ENCODE data around the gene HELZ2.

Gene HELZ2

DNA sequence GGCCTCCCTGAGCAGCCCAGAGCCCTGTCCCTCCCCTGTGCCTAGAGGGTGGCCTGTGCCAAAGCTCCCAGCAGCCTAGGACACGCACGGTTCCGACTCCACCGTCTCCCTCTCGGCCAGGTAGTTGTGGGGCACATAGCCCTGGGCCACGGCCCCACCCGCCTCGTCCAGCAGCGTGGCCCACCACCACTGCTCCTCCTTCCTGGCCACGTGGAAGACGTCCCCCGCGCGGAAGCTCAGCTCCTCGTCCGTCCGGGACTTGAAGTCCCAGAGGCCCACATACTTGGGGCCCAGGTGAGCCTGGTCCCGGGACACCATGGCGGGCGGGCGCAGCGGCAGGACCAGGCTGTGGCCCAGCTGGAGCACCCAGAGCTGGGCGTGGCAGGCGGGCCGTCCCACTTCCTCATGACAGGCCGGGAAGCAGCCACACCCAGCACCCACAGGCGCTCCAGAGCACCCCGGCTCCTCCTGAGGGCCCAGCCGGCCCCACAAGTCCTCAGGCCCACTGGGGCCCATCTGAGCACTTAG lies 37.0 kb downstream of the HELZ2 start, which contains the start of gene PTK6:
Gene PTK6, minus strand, starts transcription at position 380 of the 528 bp plus-strand sequence. Its CDS starts 62 bp downstream, at position 318.
- DNase-seq = no peak

GRCh38 chr20:63536241-63536977 lies 37.6 kb downstream of the HELZ2 start:
- DNase-seq = no peak

DNA sequence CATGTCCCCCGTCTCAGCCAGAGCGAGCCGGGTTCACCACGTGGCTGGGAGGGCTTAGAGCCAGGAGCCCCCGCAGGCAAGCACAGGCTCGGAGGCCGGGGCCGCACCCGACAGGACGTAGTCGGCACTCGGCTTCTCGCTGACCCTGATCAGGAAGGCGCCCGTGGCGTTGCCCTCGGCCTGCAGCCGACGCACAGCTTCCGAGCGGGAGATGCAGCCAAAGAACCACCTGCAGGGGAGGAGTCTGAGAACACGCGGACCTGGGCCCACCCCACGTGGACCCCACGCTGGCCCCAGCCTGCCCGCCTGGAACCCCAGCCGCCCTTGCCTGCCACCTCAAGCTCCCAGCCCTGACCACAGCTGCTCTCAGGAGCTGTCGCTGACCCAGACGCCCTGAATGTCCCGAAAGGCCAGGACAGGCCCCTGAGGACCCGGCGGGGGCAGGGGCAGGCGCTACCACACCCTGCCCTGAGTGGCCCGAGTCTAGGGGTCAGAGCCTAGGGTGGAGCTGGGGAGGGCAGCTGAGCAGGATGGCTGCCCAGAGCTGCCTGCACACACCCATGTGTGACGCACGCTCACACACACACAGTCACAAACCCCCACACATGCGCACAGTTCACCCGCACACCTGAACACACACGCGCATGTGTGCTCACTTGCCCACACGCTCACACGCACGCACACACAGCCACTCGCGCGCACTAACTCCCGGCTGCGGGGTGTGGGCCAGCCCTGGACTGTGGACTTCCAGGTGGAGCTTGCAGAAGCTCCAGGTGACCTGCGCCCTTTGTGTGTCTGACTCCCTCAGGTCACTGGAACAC lies 39.0 kb downstream of the HELZ2 start:
- DNase-seq = no peak

DNA sequence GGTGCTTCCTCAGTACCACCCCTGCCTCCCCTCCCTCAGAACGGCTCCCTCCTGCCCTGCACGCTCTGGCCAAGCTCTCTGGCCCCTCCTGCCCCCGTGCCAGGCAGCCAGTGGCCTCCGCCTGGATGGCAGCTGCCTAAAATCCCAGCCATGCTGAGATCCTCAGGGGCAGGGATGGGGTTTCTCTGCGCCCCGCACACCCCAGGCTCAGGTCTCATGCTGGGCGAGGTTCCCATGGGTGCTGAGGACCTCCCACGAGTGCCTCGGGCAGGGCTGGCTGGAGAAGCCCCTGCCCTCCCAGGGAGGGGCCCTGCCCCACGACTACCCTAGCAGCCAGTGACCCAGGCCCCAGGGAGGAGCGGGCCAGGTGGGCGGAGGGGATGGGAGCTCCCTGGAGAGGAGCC lies 39.6 kb downstream of the HELZ2 start:
- DNase-seq = no peak

DNA sequence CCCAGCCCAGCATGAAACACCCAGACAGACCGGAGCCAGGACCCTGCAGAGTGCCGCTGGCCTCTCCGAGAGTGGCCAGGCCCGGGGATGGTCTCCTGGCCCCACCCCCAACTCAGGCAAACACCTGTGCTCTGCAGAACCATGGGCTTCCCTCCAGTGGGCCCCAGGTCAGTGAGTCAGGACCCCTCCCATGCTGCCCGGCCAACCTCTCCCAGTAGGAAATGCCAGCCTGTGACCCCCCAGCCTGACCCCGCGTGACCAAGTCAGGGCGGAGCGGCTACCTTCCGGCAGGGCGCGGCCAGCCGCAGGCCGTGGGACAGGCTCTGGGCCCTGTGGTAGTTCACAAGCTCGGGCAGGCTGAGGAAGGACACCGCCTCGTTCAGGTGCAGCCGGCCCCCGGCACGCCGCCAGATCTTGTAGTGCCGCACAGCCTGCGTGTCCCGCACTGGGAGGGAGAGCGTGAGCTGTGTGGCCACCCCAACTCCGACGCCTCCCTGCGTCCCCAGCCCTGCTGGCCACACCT lies 40.1 kb downstream of the HELZ2 start:
- DNase-seq = no peak

DNA sequence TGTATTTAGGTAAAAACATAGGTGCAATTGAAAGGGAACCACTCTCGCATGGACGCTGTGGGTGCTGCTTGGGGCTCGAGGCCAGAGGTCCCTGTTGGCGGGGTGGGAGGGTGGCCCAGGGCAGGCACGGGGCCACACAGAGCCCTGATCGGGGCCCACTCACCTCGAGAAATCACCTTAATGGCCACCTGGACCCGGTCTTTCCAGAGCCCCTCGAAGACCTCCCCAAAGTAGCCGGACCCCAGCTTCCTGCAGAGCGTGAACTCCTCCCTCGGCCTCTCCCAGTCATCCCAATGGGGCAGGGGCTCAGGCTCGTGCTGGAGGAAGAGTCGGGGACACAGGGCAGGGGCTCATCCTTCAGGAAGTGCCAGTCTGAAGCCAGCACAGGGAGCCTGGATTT lies 40.7 kb downstream of the HELZ2 start:
- no peak for DNase-seq

GRCh38 chr20:63532449-63532971 lies 41.5 kb downstream of the HELZ2 start:
- DNase-seq = no peak

- no peak for DNase-seq
These were observed 42.2 kb downstream of the HELZ2 start for GRCh38 chr20:63531686-63532448.

- DNase-seq = no peak
These were observed 43.3 kb downstream of the HELZ2 start for GRCh38 chr20:63530788-63531160.

- no peak for DNase-seq
These were observed 43.9 kb downstream of the HELZ2 start for GRCh38 chr20:63529861-63530787.

GRCh38 chr20:63529180-63529860 lies 44.7 kb downstream of the HELZ2 start:
- no peak for DNase-seq

DNA sequence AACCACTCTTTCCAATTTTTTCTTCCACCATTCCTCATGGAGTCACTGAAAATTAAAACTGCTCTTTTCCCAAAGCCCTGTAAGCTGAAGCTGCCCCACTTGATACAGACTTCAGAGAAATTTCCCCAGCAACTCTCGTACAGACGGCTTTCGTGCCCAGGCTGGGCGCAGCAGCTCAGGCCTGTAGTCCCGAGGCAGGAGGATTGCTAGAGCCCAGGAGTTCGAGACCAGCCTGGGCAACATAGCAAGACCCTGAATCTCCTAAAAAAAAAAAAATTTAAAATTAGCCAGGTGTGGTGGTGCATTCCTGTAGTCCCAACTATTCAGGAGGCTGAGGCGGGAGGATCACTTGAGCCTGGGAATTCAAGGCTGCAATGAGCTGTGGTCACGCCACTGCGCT lies 46.9 kb downstream of the HELZ2 start:
- no peak for DNase-seq

- no peak for DNase-seq
These were observed 48.1 kb downstream of the HELZ2 start for GRCh38 chr20:63525971-63526370.

DNA sequence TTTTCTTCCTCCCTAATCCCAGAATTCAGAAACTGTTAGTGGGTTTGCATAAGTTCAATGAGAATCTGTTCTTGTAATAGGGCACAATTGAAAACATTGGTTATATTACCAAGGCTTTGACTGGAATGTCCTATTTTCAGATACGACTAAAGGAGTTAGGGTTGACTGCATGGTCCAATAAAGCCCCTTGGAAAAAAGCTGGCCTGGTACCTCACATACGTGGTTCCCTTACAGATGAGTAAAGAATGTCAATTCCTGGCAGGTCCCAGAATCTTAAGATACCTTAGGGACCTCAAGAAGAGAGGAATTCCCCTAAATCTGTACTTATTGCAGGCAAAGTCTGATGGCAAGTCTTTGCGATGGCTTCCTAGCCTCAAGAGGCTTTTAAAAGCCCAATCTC lies 48.9 kb downstream of the HELZ2 start:
- no peak for DNase-seq
